Activated CD8-positive, alpha-beta T cell treated with anti-CD3 and anti-CD28 coated beads for 36 hours (primary cell): Measurements from ENCODE around the gene PRXL2A. TPM values are rescaled to one million over a fixed set of nuclear protein-coding genes. Genes with fewer than 3 reads are reported as not detected.

Experiments used
- ATAC-seq: fragments of 200-7000 bp; cut with Tn5 transposase; one replicate; pipeline ENCODE4 v1.10.0; 2021; ENCODE audit warnings: mild to moderate bottlenecking, moderate library complexity
- CTCF ChIA-PET: fragments of 350-600 bp; sonication (Branson Sonifier 250); formaldehyde crosslinking; loops from one replicate; lab custom pipeline; 2021; ENCODE audit warnings: antibody characterized with exemption; lab: Charles Lee
- POLR2A ChIA-PET: fragments of 350-600 bp; sonication (Branson Sonifier 250); formaldehyde crosslinking; loops from one replicate; lab custom pipeline; 2021; ENCODE audit warnings: antibody characterized with exemption; lab: Charles Lee
- DNase-seq: peaks from one replicate; pipeline ENCODE4 v3.0.0-alpha.2; 2020
- H3K27ac Mint-ChIP-seq: one replicate; pipeline ENCODE4 v1.8.0; 2021; ENCODE audit warnings: mild to moderate bottlenecking, mixed read lengths
- H3K27me3 Mint-ChIP-seq: one replicate; pipeline ENCODE4 v1.8.0; 2021; ENCODE audit warnings: mixed read lengths
- H3K36me3 Mint-ChIP-seq: one replicate; pipeline ENCODE4 v1.8.0; 2021; ENCODE audit warnings: low read depth, mixed read lengths
- H3K4me1 Mint-ChIP-seq: one replicate; pipeline ENCODE4 v1.8.0; 2021; ENCODE audit warnings: low read depth, mixed read lengths
- H3K4me3 Mint-ChIP-seq: one replicate; pipeline ENCODE4 v1.8.0; 2021; ENCODE audit warnings: mild to moderate bottlenecking, moderate library complexity, mixed read lengths
- H3K9me3 Mint-ChIP-seq: one replicate; pipeline ENCODE4 v1.8.0; 2021; ENCODE audit warnings: mixed read lengths
- CTCF ChIP-seq: fragments of 200-600 bp; IDR thresholded peaks from one replicate; pipeline ENCODE4 v1.8.0; 2022; ENCODE audit warnings: antibody characterized with exemption, mild to moderate bottlenecking
- intact Hi-C: fragments of 100-400 bp; cut with micrococcal nuclease; formaldehyde crosslinking; loops from one replicate; pipeline ENCODE4 v1.10.0; 2022
- total RNA-seq, 2 experiments: library from RNA; stranded (reverse); gene quantifications; one replicate each; pipeline ENCODE4 v1.2.3, GENCODE V29; 2021

PRXL2A gene
- total RNA-seq, 2 experiments from 2014 or later, result 21.0 to 22.7 TPM

- Mint-ChIP-seq H3K4me3 (no peak overlapping the region), H3K27me3 (no peaks in the 10 kb centered on the region), H3K9me3 (no peaks in the 10 kb centered on the region), H3K4me1 (peaks cover 40% of the 10 kb centered on the region), H3K27ac (peak overlapping the region; percentile 52), H3K36me3 (no peaks in the 10 kb centered on the region)
- intact Hi-C loops, result no loop called here
- DNase-seq (peak; percentile 26), ATAC-seq (peak; percentile 2)
- ChIA-PET POLR2A (interaction anchor here (0.8 to 3.9 kb wide), 11 partner anchors 9 to 66 kb away, joined by 3 to 27 read pairs (median 6); partner anchors contain the start of gene TSPAN14), CTCF (interaction anchor here (0.6 to 37.8 kb wide), 30 partner anchors 9 to 256 kb away, joined by 3 to 1114 read pairs (median 8); partner anchors contain the start of gene PRXL2A)
- no peak for TF ChIP-seq CTCF
Observed at GRCh38 chr10:80444124-80444523, 35.8 kb downstream of the PRXL2A start.

- Mint-ChIP-seq H3K4me3 (no peak overlapping the region), H3K36me3 (no peaks in the 10 kb centered on the region), H3K9me3 (no peaks in the 10 kb centered on the region), H3K4me1 (peaks cover 45% of the 10 kb centered on the region), H3K27ac (peak overlapping the region; percentile 52), H3K27me3 (no peaks in the 10 kb centered on the region)
- POLR2A ChIA-PET, result interaction anchor here (0.9 to 3.9 kb wide), 11 partner anchors 8 to 68 kb away, joined by 3 to 27 read pairs (median 6); partner anchors contain the start of gene TSPAN14
- CTCF ChIA-PET, result interaction anchor here (0.7 to 37.8 kb wide), 34 partner anchors 8 to 255 kb away, joined by 3 to 1114 read pairs (median 6); partner anchors contain the start of gene PRXL2A
- DNase-seq (peak; percentile 55), ATAC-seq (peak; percentile 85)
- peak; percentile 51 for TF ChIP-seq CTCF
- intact Hi-C loops, result loop anchor here (1.0 kb wide), 1 partner anchor 61 kb away; no protein-coding TSS in a partner anchor
Observed at GRCh38 chr10:80444646-80445319, 36.4 kb downstream of the PRXL2A start.

GRCh38 chr10:80447436-80448190 is 39.3 kb downstream of the PRXL2A start:
- peaks cover 45% of the 10 kb centered on the region for H3K4me1 Mint-ChIP-seq
- no peak for ATAC-seq
- intact Hi-C loops, result no loop called here
- no peaks in the 10 kb centered on the region for H3K36me3 Mint-ChIP-seq
- no peaks in the 10 kb centered on the region for H3K27me3 Mint-ChIP-seq
- no peak for DNase-seq
- TF ChIP-seq CTCF, result no peak
- H3K4me3 Mint-ChIP-seq, result no peak overlapping the region
- H3K27ac Mint-ChIP-seq, result no peak overlapping the region
- ChIA-PET POLR2A (interaction anchor here (0.7 to 1.1 kb wide), 2 partner anchors 19 to 58 kb away, joined by 3 read pairs; no protein-coding TSS in a partner anchor), CTCF (interaction anchor here (0.5 to 37.8 kb wide), 2 partner anchors 59 to 1073 kb away, joined by 3 to 1114 read pairs; no protein-coding TSS in a partner anchor)
- H3K9me3 Mint-ChIP-seq, result no peaks in the 10 kb centered on the region

GRCh38 chr10:80448209-80448942 is 40.0 kb downstream of the PRXL2A start:
- CTCF ChIA-PET, result interaction anchor here (0.5 to 37.8 kb wide), 2 partner anchors 58 to 1074 kb away, joined by 3 to 1114 read pairs; no protein-coding TSS in a partner anchor
- H3K36me3 Mint-ChIP-seq, result no peaks in the 10 kb centered on the region
- ATAC-seq (no peak), DNase-seq (no peak)
- intact Hi-C loops, result no loop called here
- POLR2A ChIA-PET, result no interaction called here
- H3K27me3 Mint-ChIP-seq, result no peaks in the 10 kb centered on the region
- no peak for TF ChIP-seq CTCF
- H3K9me3 Mint-ChIP-seq, result no peaks in the 10 kb centered on the region
- no peak overlapping the region for H3K4me3 Mint-ChIP-seq
- peaks cover 47% of the 10 kb centered on the region for H3K4me1 Mint-ChIP-seq
- H3K27ac Mint-ChIP-seq, result no peak overlapping the region
